Measurements from ENCODE around the gene NCCRP1.

Gene NCCRP1

GRCh38 chr19:39180749-39181148, 16.0 kb upstream of the NCCRP1 start:
- DNase-seq (ENCODE audit: low spot score): no peak

GRCh38 chr19:39181500-39182173, 15.1 kb upstream of the NCCRP1 start:
- DNase-seq (ENCODE audit: low spot score): no peak

- DNase-seq (ENCODE audit: low spot score): no peak
Observed at GRCh38 chr19:39182174-39182505, 14.6 kb upstream of the NCCRP1 start.

- DNase-seq (ENCODE audit: low spot score): no peak
Observed at GRCh38 chr19:39183104-39183503, 13.7 kb upstream of the NCCRP1 start.

- DNase-seq (ENCODE audit: low spot score): no peak
Observed at GRCh38 chr19:39186391-39186790, 10.4 kb upstream of the NCCRP1 start.

GRCh38 chr19:39187552-39187943, 9.2 kb upstream of the NCCRP1 start:
- DNase-seq (ENCODE audit: low spot score): no peak

- no peak for DNase-seq (ENCODE audit: low spot score)
Observed at GRCh38 chr19:39188960-39189359, 7.8 kb upstream of the NCCRP1 start.

- no peak for DNase-seq (ENCODE audit: low spot score)
Observed at GRCh38 chr19:39190768-39191167, 6.0 kb upstream of the NCCRP1 start.

GRCh38 chr19:39192846-39193245, 3.9 kb upstream of the NCCRP1 start:
- DNase-seq (ENCODE audit: low spot score): no peak

- DNase-seq (ENCODE audit: low spot score): no peak
Observed at GRCh38 chr19:39193803-39194202, 3.0 kb upstream of the NCCRP1 start.

GRCh38 chr19:39194832-39195542, 1.8 kb upstream of the NCCRP1 start:
- no peak for DNase-seq (ENCODE audit: low spot score)

- no peak for DNase-seq (ENCODE audit: low spot score)
Observed at GRCh38 chr19:39195755-39196154, 1.0 kb upstream of the NCCRP1 start.

GRCh38 chr19:39196320-39196719, 444 bp upstream of the NCCRP1 start:
- DNase-seq (ENCODE audit: low spot score): no peak

GRCh38 chr19:39197808-39198207, 1.0 kb downstream of the NCCRP1 start:
- DNase-seq (ENCODE audit: low spot score): no peak

- DNase-seq (ENCODE audit: low spot score): no peak
Observed at GRCh38 chr19:39199025-39199424, 2.3 kb downstream of the NCCRP1 start.

GRCh38 chr19:39200066-39200802, 3.5 kb downstream of the NCCRP1 start:
- no peak for DNase-seq (ENCODE audit: low spot score)

- no peak for DNase-seq (ENCODE audit: low spot score)
Observed at GRCh38 chr19:39200803-39201115, 4.0 kb downstream of the NCCRP1 start.

GRCh38 chr19:39202998-39203355, 6.2 kb downstream of the NCCRP1 start:
- DNase-seq (ENCODE audit: low spot score): no peak

- DNase-seq (ENCODE audit: low spot score): no peak
Observed at GRCh38 chr19:39203372-39204341, 6.9 kb downstream of the NCCRP1 start, which contains the start of gene SYCN. Gene SYCN, minus strand, starts transcription at chr19:39204263. Its CDS starts 9 bp downstream, at chr19:39204254.

GRCh38 chr19:39205449-39205764, 8.6 kb downstream of the NCCRP1 start:
- no peak for DNase-seq (ENCODE audit: low spot score)

- no peak for DNase-seq (ENCODE audit: low spot score)
Observed at GRCh38 chr19:39206122-39206521, 9.4 kb downstream of the NCCRP1 start.

- DNase-seq (ENCODE audit: low spot score): no peak
Observed at GRCh38 chr19:39207293-39207836, 10.6 kb downstream of the NCCRP1 start.

Measured in cerebellar cortex (tissue), 1 donor.